Measurements from ENCODE around the gene C3orf70. TPM values are rescaled to one million over a fixed set of nuclear protein-coding genes. Genes with fewer than 3 reads are reported as not detected.

The C3orf70 gene
- total RNA-seq, 1 donor from 2014 or later = 3.2 TPM

GRCh38 chr3:185150561-185150960 lies 2.3 kb downstream of the C3orf70 start:
- Mint-ChIP-seq H3K36me3 (no peaks in the 10 kb centered on the region), H3K9me3 (no peaks in the 10 kb centered on the region), H3K4me3 (no peak overlapping the region), H3K27me3 (ENCODE audit: low read depth) (peaks cover 14% of the 10 kb centered on the region), H3K4me1 (peaks cover 5% of the 10 kb centered on the region), H3K27ac (no peak overlapping the region)
- no peak for DNase-seq (ENCODE audit: low spot score in 2 of 2, unreplicated experiment in 2 of 2)
- TF ChIP-seq, protein P1, sequence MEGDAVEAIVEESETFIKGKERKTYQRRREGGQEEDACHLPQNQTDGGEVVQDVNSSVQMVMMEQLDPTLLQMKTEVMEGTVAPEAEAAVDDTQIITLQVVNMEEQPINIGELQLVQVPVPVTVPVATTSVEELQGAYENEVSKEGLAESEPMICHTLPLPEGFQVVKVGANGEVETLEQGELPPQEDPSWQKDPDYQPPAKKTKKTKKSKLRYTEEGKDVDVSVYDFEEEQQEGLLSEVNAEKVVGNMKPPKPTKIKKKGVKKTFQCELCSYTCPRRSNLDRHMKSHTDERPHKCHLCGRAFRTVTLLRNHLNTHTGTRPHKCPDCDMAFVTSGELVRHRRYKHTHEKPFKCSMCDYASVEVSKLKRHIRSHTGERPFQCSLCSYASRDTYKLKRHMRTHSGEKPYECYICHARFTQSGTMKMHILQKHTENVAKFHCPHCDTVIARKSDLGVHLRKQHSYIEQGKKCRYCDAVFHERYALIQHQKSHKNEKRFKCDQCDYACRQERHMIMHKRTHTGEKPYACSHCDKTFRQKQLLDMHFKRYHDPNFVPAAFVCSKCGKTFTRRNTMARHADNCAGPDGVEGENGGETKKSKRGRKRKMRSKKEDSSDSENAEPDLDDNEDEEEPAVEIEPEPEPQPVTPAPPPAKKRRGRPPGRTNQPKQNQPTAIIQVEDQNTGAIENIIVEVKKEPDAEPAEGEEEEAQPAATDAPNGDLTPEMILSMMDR (IDR thresholded peaks at IDR 0.05; ENCODE audit: unreplicated experiment) = no peak

DNA sequence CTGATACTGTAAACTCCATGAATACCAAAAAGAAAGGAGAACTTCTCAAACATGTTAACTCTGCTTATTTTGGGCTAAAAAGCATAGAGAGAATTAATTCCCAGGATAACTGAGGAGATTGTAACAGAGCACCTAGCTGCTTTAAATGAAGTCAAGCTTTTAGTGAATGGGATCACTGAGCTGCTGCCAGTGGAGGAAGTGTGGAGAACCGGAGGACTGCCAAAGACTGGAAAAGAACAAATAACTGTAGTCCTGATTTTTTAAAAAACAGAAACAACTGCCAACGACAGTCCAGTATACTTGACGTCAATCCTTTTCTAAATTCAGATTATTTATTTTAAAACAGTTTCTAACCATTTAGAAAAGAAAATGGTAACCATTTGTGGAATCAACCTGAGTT lies 3.3 kb downstream of the C3orf70 start:
- TF ChIP-seq, protein P1 (IDR thresholded peaks at IDR 0.05; ENCODE audit: unreplicated experiment) = no peak
- peaks cover 15% of the 10 kb centered on the region for H3K27me3 Mint-ChIP-seq (ENCODE audit: low read depth)
- H3K27ac Mint-ChIP-seq = no peak overlapping the region
- H3K36me3 Mint-ChIP-seq = no peaks in the 10 kb centered on the region
- no peak for DNase-seq (ENCODE audit: low spot score in 2 of 2, unreplicated experiment in 2 of 2)
- peaks cover 7% of the 10 kb centered on the region for H3K4me1 Mint-ChIP-seq
- H3K4me3 Mint-ChIP-seq = no peak overlapping the region
- H3K9me3 Mint-ChIP-seq = no peaks in the 10 kb centered on the region

- Mint-ChIP-seq H3K9me3 (no peaks in the 10 kb centered on the region), H3K27me3 (ENCODE audit: low read depth) (peaks cover 8% of the 10 kb centered on the region), H3K4me3 (no peak overlapping the region), H3K36me3 (no peaks in the 10 kb centered on the region), H3K4me1 (peaks cover 2% of the 10 kb centered on the region), H3K27ac (no peak overlapping the region)
- DNase-seq (ENCODE audit: low spot score in 2 of 2, unreplicated experiment in 2 of 2) = no peak
- TF ChIP-seq, protein P1 (IDR thresholded peaks at IDR 0.05; ENCODE audit: unreplicated experiment) = no peak
These were observed 7.3 kb downstream of the C3orf70 start for GRCh38 chr3:185145511-185145910.

DNA sequence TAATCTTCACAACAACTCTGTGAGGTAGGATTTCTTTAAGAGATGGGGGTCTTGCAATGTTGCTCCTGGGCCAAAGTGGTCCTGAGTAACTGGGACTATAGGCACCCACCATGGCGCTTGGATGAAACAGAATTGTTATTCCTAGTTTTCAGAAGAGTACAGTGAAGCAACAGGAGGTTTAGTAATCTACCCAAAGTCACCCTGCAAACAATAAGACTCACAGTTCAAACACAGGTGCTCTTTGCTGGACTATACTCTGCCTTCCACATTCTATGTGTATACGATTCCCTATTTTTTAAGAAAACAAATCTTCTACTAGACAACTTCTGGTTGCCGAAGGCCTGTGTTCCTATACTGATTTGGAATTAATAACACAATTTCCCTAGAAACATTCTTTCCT lies 8.1 kb downstream of the C3orf70 start:
- TF ChIP-seq, protein P1 (IDR thresholded peaks at IDR 0.05; ENCODE audit: unreplicated experiment) = no peak

GRCh38 chr3:185137821-185138220 lies 15.0 kb downstream of the C3orf70 start:
- no peaks in the 10 kb centered on the region for H3K9me3 Mint-ChIP-seq
- TF ChIP-seq, protein P1 (IDR thresholded peaks at IDR 0.05; ENCODE audit: unreplicated experiment) = no peak
- DNase-seq (ENCODE audit: low spot score in 2 of 2, unreplicated experiment in 2 of 2) = no peak

More for the DNA sequence above, 8.1 kb downstream of the C3orf70 start:
- no peak for DNase-seq (ENCODE audit: low spot score in 2 of 2, unreplicated experiment in 2 of 2)
- Mint-ChIP-seq H3K27me3 (ENCODE audit: low read depth) (peaks cover 8% of the 10 kb centered on the region), H3K4me1 (peaks cover 2% of the 10 kb centered on the region), H3K4me3 (no peak overlapping the region), H3K9me3 (no peaks in the 10 kb centered on the region), H3K27ac (no peak overlapping the region), H3K36me3 (no peaks in the 10 kb centered on the region)

GRCh38 chr3:185134509-185134908 lies 18.4 kb downstream of the C3orf70 start:
- no peak overlapping the region for H3K4me3 Mint-ChIP-seq
- no peak overlapping the region for H3K27ac Mint-ChIP-seq
- H3K36me3 Mint-ChIP-seq = no peaks in the 10 kb centered on the region
- no peaks in the 10 kb centered on the region for H3K9me3 Mint-ChIP-seq
- DNase-seq (ENCODE audit: low spot score in 2 of 2, unreplicated experiment in 2 of 2) = no peak
- TF ChIP-seq, protein P1 (IDR thresholded peaks at IDR 0.05; ENCODE audit: unreplicated experiment) = no peak
- no peaks in the 10 kb centered on the region for H3K4me1 Mint-ChIP-seq
- H3K27me3 Mint-ChIP-seq (ENCODE audit: low read depth) = peaks cover 2% of the 10 kb centered on the region

More at GRCh38 chr3:185137821-185138220, 15.0 kb downstream of the C3orf70 start:
- H3K27me3 Mint-ChIP-seq (ENCODE audit: low read depth) = peaks cover 6% of the 10 kb centered on the region
- no peaks in the 10 kb centered on the region for H3K36me3 Mint-ChIP-seq
- H3K4me3 Mint-ChIP-seq = no peak overlapping the region
- H3K4me1 Mint-ChIP-seq = no peaks in the 10 kb centered on the region
- no peak overlapping the region for H3K27ac Mint-ChIP-seq
